NCI-H1694 (cell line): ENCODE data around the gene POLR2J.
A peak's percentile ranks its signal among the peaks of the same experiment; 100 is the strongest.

ENCODE experiments used
- DNase-seq: peaks from one replicate; lab custom pipeline; 2025; lab: John Stamatoyannopoulos, UW

Gene POLR2J

GRCh38 chr7:102436118-102436517 is 42.6 kb downstream of the POLR2J start:
- no peak for DNase-seq

GRCh38 chr7:102434039-102434486 is 44.7 kb downstream of the POLR2J start:
- DNase-seq = no peak

GRCh38 chr7:102433219-102434038 is 45.3 kb downstream of the POLR2J start, which contains the start of gene ORAI2:
Gene ORAI2, plus strand, starts transcription at chr7:102433575. Its CDS starts 5,382 bp downstream, at chr7:102438957.
- DNase-seq = no peak

DNA sequence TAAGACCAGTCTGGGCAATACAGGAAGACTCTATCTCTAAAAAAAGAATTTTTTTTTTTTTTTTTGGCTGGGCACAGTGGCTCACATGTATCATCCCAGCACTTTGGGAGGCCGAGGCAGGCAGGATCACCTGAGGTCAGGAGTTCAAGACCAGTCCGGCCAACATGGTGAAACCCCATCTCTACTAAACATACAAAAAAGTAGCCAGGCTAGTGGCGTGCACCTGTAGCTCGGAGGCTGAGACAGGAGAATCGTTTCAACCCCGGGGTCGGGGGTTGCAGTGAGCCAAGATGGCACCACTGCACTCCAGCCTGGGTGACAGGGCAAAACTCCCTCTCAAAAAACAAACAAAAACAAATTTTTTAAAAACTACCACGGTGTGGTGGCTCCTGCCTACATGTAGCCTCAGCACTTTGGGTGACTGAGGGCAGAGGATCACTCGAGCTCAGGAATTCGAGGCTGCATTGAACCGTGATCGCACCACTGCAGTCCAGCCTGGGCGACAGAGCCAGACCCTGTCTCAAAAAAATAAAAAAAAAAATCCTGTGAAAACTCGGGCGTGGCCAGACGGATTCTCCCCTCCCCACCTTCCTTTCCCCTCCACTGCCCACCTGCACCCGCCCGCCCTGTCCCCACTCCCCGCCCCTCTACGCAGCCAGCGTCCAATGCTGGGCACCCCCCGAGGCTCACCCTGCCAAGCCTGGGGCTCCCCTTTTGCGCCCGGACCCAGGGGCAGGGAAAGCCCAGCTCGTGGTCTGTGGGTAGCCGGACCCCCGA is 46.1 kb downstream of the POLR2J start:
- peak; percentile 38 for DNase-seq

DNA sequence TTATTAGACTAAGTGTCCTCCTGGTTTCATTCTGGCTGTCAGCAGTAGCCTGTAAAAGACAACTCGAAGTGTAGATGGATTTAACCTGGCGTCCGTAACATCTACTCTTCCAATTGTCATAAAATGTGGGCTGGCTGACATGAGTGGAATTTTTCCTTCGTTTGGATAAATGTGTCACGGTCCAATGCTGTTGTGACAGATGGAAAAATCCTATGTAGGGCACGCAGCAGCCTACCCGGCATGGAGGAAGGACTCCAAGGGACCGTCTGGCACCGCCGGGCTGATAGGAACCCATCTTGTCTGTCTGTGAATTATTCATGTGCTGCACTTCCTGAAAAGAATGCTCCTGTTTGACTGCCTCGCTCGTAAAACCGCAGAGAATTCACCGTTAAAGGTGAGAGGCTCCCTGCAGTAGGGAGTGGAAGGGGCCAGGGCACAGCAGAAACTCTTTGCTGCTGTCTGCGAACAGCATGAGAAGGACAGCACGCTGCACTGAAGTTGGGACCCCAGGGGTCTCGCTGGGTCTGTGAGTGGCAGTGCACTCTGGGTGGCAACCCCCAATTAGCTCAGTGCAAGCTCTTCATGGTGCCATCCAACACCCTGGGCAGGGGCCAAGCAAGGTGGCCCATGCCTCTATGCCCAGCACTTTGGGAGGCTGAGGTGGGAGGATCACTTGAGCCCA is 47.0 kb downstream of the POLR2J start:
- peak; percentile 74 for DNase-seq

DNA sequence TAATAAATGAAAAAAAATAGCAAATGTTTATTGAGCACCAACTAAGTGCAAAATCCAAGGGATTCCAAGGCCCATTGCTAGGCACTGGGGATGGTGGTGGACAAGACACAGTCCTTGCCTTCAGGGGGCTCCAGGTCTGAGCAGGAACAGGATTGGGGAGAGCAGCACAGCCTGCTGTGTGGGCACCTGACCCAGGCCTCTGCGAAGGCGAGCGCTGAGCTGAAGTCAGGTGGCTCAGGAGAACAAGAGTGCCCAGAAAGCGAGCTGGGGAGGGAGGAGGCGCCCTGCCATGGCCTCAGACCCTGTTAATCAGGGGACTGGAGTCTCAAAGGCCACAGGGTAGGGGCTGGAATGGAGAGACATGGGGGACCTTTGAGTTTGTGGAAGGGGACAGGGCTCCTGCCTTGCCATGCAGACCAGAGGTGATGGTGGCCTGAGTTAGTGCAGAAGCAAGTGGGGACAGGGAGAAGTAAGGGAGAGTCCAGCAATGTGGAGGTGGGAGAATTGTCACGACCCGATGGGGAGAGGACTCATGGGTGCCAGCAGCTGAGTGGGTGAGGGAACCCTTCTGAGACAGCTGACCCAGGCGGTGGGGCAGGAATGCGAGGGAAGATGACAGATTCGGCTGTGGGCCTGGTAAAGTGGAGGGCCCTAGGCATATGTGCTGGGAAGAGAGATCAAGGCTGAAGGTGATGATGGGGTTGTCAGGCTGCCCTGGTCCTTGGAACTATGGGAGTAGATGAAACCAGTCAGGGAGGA is 49.4 kb downstream of the POLR2J start:
- DNase-seq = no peak

GRCh38 chr7:102427019-102427405 is 51.7 kb downstream of the POLR2J start:
- DNase-seq = no peak

DNA sequence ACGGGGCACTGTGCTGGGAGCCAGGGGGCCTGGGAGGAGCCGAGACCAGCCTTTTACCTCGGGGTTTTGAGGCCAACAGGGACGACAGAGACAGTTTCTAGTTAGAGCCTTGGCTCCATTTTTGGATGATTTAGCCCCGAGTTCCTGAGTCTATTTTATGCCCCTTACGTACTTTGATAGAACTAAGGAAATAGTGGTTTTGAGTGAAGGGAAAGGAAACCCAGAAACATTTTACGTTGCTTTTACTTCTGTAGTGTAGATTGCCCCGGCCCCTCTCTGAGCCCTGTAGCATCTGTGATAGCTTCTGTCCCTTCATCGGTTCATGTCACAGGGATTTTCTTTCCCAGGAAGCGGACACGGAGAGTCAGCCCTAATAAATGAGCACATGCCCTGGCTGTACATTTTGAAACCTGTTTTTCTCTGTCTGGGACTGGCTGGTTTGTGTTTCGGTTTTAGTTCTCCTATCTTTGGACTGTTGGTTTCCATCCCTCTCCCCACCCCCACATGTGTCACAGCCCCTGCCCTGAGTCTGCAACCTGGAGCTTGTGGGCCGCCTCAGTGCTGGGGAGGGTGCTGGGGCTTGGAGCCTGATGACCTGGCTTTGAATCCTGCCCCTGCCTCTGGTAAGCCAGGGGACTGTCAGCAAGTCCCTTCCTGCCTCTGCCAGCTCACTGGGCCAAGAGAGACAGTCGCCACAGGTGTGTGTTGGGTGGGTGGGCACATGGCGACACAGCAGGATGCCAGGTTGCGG is 52.3 kb downstream of the POLR2J start:
- DNase-seq = no peak

- no peak for DNase-seq
Measured at GRCh38 chr7:102425639-102426267, 53.0 kb downstream of the POLR2J start.

DNA sequence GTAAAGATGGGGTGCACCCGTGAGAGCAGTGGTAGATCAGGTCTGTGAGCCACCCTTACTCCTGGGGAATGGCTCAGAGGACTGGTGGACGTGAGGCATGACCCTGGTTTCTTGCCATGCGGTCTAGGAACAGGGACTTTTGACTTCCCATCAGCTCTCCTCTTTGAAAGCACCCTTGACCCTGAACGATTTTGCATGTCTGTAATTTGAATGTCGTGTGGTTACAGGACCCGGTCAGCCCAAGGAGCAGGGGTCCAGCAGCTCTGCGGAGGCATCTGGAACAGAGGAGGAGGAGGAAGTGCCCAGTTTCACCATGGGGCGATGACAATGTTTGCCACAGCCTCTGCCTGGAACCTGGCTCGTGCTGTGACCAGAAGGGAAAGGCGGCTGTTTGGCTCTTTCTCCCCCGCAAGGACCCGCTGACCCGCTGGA is 53.9 kb downstream of the POLR2J start:
- DNase-seq = no peak

DNA sequence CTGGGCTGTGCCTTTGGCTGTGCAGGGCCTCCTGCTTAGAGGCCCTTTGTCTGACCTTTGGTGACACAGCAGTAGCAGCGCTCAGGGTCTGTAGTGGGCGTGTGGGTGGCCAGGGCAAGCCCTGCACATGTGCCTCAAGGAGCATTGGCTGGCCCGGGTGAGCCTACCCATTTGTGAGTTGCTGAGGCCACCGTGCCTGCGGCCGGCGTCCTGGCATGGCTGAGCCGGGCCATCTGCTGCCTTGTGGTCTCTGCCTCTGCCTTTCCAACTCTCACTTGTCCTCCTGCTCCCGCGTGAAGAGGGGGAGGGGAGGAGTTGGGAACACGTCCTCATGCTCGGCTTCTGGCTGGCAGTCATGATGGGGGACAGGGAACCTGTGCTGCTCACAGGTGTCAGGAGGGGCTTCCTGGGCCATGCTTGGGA is 54.6 kb downstream of the POLR2J start:
- DNase-seq = no peak
